Measurements from ENCODE around the gene PSMD8.
"Not testable (repeated sequence)": the region's sequence is repeated elsewhere in the genome, so short reads cannot be mapped to it uniquely, and the experiment has no call there.

Gene PSMD8

GRCh38 chr19:38374332-38375097 is at the start of gene PSMD8:
Gene PSMD8, plus strand, starts transcription at chr19:38374571. Its CDS starts 31 bp downstream, at chr19:38374602.
- in situ Hi-C loops (cut with HindIII; ENCODE audit: low sequenced_read_pairs), result no loop called here

GRCh38 chr19:38326591-38326990 is 47.8 kb upstream of the PSMD8 start:
- in situ Hi-C loops (cut with HindIII; ENCODE audit: low sequenced_read_pairs), result no loop called here

GRCh38 chr19:38329651-38330050 is 44.7 kb upstream of the PSMD8 start:
- in situ Hi-C loops (cut with HindIII; ENCODE audit: low sequenced_read_pairs), result no loop called here

- in situ Hi-C loops (cut with HindIII; ENCODE audit: low sequenced_read_pairs), result no loop called here
Observed at GRCh38 chr19:38331728-38332127, 42.6 kb upstream of the PSMD8 start.

- in situ Hi-C loops (cut with HindIII; ENCODE audit: low sequenced_read_pairs), result no loop called here
Observed at GRCh38 chr19:38333245-38333644, 41.1 kb upstream of the PSMD8 start.

- in situ Hi-C loops (cut with HindIII; ENCODE audit: low sequenced_read_pairs), result no loop called here
Observed at GRCh38 chr19:38335949-38336637, 38.3 kb upstream of the PSMD8 start.

- in situ Hi-C loops (cut with HindIII; ENCODE audit: low sequenced_read_pairs), result no loop called here
Observed at GRCh38 chr19:38336638-38337359, 37.6 kb upstream of the PSMD8 start.

GRCh38 chr19:38337360-38337653 is 37.1 kb upstream of the PSMD8 start:
- in situ Hi-C loops (cut with HindIII; ENCODE audit: low sequenced_read_pairs), result no loop called here

GRCh38 chr19:38339011-38339410 is 35.4 kb upstream of the PSMD8 start:
- in situ Hi-C loops (cut with HindIII; ENCODE audit: low sequenced_read_pairs), result not testable (repeated sequence)

- in situ Hi-C loops (cut with HindIII; ENCODE audit: low sequenced_read_pairs), result no loop called here
Observed at GRCh38 chr19:38340927-38341326, 33.4 kb upstream of the PSMD8 start.

GRCh38 chr19:38346837-38347236 is 27.5 kb upstream of the PSMD8 start:
- in situ Hi-C loops (cut with HindIII; ENCODE audit: low sequenced_read_pairs), result no loop called here

- in situ Hi-C loops (cut with HindIII; ENCODE audit: low sequenced_read_pairs), result no loop called here
Observed at GRCh38 chr19:38350883-38351282, 23.5 kb upstream of the PSMD8 start.

GRCh38 chr19:38351865-38352395 is 22.4 kb upstream of the PSMD8 start:
- in situ Hi-C loops (cut with HindIII; ENCODE audit: low sequenced_read_pairs), result no loop called here

GRCh38 chr19:38352611-38353010 is 21.8 kb upstream of the PSMD8 start:
- in situ Hi-C loops (cut with HindIII; ENCODE audit: low sequenced_read_pairs), result no loop called here

- in situ Hi-C loops (cut with HindIII; ENCODE audit: low sequenced_read_pairs), result loop anchor here (5.0 kb wide), 3 partner anchors 89 to 171 kb away; no protein-coding TSS in a partner anchor
Observed at GRCh38 chr19:38355728-38356725, 18.3 kb upstream of the PSMD8 start.

GRCh38 chr19:38358071-38358470 is 16.3 kb upstream of the PSMD8 start:
- in situ Hi-C loops (cut with HindIII; ENCODE audit: low sequenced_read_pairs), result loop anchor here (5.0 kb wide), 3 partner anchors 91 to 169 kb away; no protein-coding TSS in a partner anchor

GRCh38 chr19:38359242-38360021 is 14.9 kb upstream of the PSMD8 start:
- in situ Hi-C loops (cut with HindIII; ENCODE audit: low sequenced_read_pairs), result loop anchor here (5.0 kb wide), 3 partner anchors 92 to 168 kb away; no protein-coding TSS in a partner anchor

- in situ Hi-C loops (cut with HindIII; ENCODE audit: low sequenced_read_pairs), result no loop called here
Observed at GRCh38 chr19:38360351-38360750, 14.0 kb upstream of the PSMD8 start.

- in situ Hi-C loops (cut with HindIII; ENCODE audit: low sequenced_read_pairs), result no loop called here
Observed at GRCh38 chr19:38360839-38361631, 13.3 kb upstream of the PSMD8 start.
